AML-193 (cell line): ENCODE data around the gene CRYZL1.

Experiments used
- DNase-seq, 2 experiments: peaks; one replicate each; lab custom pipeline; 2025; lab: John Stamatoyannopoulos, UW

The CRYZL1 gene

DNA sequence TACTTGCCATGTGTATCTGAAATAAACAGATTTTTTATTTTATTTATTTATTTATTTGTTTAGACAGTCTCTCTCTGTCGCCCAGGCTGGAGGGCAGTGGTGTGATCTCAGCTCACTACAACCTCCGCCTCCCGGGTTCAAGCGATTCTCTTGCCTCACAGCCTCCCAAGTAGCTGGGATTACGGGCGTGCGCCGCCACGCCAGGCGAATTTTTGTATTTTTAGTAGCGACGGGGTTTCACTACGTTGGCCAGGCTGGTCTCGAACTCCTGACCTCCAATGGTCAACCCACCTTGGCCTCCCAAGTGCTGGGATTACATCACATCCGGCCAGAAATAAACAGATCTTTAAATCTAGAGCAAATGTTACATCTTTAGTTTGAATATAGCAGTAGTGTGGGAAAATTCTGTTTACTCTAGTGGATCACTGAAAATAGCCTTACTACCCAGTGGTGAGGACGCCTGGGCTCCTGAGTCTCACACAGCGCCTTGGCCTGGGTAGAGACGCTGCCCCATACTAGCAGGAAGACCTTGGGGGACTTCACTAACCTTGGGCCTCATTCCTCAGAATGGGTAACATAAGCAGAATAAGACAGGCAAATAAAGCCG lies 100.3 kb downstream of the CRYZL1 start:
- DNase-seq = no peak

- DNase-seq = no peak
These were observed 100.8 kb downstream of the CRYZL1 start for GRCh38 chr21:33540711-33541104.

GRCh38 chr21:33539616-33540015 lies 101.9 kb downstream of the CRYZL1 start:
- no peak for DNase-seq
